Rectal smooth muscle tissue (tissue), 1 donor: ENCODE results near the gene GSDMA.

Experiments
- H3K27ac ChIP-seq: one replicate; pipeline ENCODE4 v1.7.0; 2013; ENCODE audit warnings: low read depth, low read length, inconsistent platforms
- H3K27me3 ChIP-seq: one replicate; pipeline ENCODE4 v1.7.0; 2013; ENCODE audit warnings: low read length; ENCODE audit not compliant: control insufficient read depth, insufficient read depth
- H3K36me3 ChIP-seq: one replicate; pipeline ENCODE4 v1.7.0; 2013; ENCODE audit warnings: low read length; ENCODE audit not compliant: control insufficient read depth, insufficient read depth
- H3K4me1 ChIP-seq: one replicate; pipeline ENCODE4 v1.7.0; 2013; ENCODE audit warnings: low read length; ENCODE audit not compliant: control insufficient read depth, insufficient read depth
- H3K4me3 ChIP-seq: one replicate; pipeline ENCODE4 v1.7.0; 2013; ENCODE audit warnings: low read length
- H3K9ac ChIP-seq: one replicate; pipeline ENCODE4 v1.7.0; 2013; ENCODE audit warnings: low read length

Gene GSDMA

GRCh38 chr17:39972271-39972670, 9.5 kb downstream of the GSDMA start:
- H3K36me3 ChIP-seq = no peaks in the 10 kb centered on the region
- H3K4me3 ChIP-seq = no peak overlapping the region
- H3K27ac ChIP-seq = no peak overlapping the region
- no peak overlapping the region for H3K9ac ChIP-seq
- no peaks in the 10 kb centered on the region for H3K4me1 ChIP-seq
- H3K27me3 ChIP-seq = no peaks in the 10 kb centered on the region

- H3K4me3 ChIP-seq = no peak overlapping the region
Observed at GRCh38 chr17:39973496-39973895, 10.7 kb downstream of the GSDMA start.

DNA sequence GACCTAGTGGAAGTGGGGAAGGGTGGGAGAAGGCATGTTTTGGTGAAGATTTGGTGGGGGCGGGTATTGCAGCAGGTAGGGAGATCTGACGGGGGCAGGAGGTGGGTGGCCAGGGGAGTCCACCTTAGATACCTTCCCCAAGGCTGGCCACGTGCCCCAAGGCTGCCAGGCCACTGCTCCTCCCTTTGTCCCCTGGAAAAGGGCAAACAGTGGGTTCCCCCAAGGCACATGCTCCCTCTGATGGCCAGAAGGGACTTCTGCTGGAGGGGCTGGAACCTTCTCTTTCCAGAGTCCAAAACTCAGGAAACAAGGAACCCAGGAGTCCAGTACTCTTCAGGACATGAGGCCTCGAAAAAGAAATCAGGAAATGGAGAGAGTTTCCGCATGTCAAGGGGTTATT, 11.6 kb downstream of the GSDMA start:
- no peaks in the 10 kb centered on the region for H3K36me3 ChIP-seq
- H3K4me3 ChIP-seq = no peak overlapping the region
- H3K9ac ChIP-seq = no peak overlapping the region
- H3K4me1 ChIP-seq = no peaks in the 10 kb centered on the region
- H3K27me3 ChIP-seq = no peaks in the 10 kb centered on the region
- no peak overlapping the region for H3K27ac ChIP-seq

More at GRCh38 chr17:39973496-39973895, 10.7 kb downstream of the GSDMA start:
- Histone ChIP-seq H3K27me3 (no peaks in the 10 kb centered on the region), H3K4me1 (no peaks in the 10 kb centered on the region), H3K27ac (no peak overlapping the region), H3K36me3 (no peaks in the 10 kb centered on the region), H3K9ac (no peak overlapping the region)

DNA sequence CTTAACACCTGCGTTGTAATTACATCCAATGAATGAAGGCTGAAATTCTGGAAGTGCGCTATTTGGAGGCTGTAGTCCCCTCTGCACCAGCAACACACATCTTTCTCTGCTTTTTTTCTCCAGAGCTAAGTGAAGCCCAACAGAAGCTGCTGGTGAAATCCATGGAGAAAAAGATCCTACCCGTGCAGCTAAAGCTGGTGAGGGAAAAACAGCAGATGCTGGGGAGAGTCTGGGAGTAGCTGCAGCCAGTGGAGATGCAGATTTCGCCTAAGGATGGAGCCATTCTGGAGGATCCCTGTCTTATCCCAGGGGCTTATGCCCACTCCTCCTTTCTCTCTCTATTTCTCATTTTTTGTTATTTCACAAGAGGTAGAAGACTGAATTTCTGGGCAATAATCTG, 13.0 kb downstream of the GSDMA start:
- H3K4me1 ChIP-seq = no peaks in the 10 kb centered on the region
- no peaks in the 10 kb centered on the region for H3K27me3 ChIP-seq
- no peak overlapping the region for H3K9ac ChIP-seq
- no peak overlapping the region for H3K4me3 ChIP-seq
- H3K27ac ChIP-seq = no peak overlapping the region
- no peaks in the 10 kb centered on the region for H3K36me3 ChIP-seq

GRCh38 chr17:39979016-39979670, 16.3 kb downstream of the GSDMA start:
- H3K27ac ChIP-seq = no peak overlapping the region

GRCh38 chr17:39979893-39980350, 17.1 kb downstream of the GSDMA start:
- H3K36me3 ChIP-seq = peaks cover 9% of the 10 kb centered on the region
- H3K27me3 ChIP-seq = no peaks in the 10 kb centered on the region
- peak overlapping the region; percentile 94 for H3K4me3 ChIP-seq
- H3K9ac ChIP-seq = peak overlapping the region; percentile 81
- H3K4me1 ChIP-seq = peaks cover 13% of the 10 kb centered on the region
- peak overlapping the region; percentile 78 for H3K27ac ChIP-seq

More at GRCh38 chr17:39979016-39979670, 16.3 kb downstream of the GSDMA start:
- Histone ChIP-seq H3K36me3 (peaks cover 1% of the 10 kb centered on the region), H3K27me3 (no peaks in the 10 kb centered on the region), H3K4me3 (no peak overlapping the region), H3K9ac (no peak overlapping the region), H3K4me1 (peaks cover 13% of the 10 kb centered on the region)

GRCh38 chr17:39980351-39981206, 17.8 kb downstream of the GSDMA start, which contains the start of gene PSMD3:
Gene PSMD3 (plus strand): TSS chr17:39980807. CDS start chr17:39980971, 164 bp downstream.
- peak within 1 kb of the TSS; percentile 96 for H3K9ac ChIP-seq
- peak within 1 kb of the TSS; percentile 94 for H3K4me3 ChIP-seq
- H3K27ac ChIP-seq = peak within 1 kb of the TSS; percentile 95
- no peaks in the 10 kb centered on the region for H3K27me3 ChIP-seq
- peaks cover 15% of the 10 kb centered on the region for H3K36me3 ChIP-seq
- peaks cover 13% of the 10 kb centered on the region for H3K4me1 ChIP-seq

- Histone ChIP-seq H3K27ac (peak overlapping the region; percentile 95), H3K36me3 (peaks cover 20% of the 10 kb centered on the region), H3K4me3 (peak overlapping the region; percentile 94), H3K9ac (peak overlapping the region; percentile 96), H3K4me1 (peaks cover 13% of the 10 kb centered on the region), H3K27me3 (no peaks in the 10 kb centered on the region)
Observed at GRCh38 chr17:39981207-39981741, 18.5 kb downstream of the GSDMA start.

- Histone ChIP-seq H3K9ac (no peak overlapping the region), H3K27ac (no peak overlapping the region), H3K4me3 (peak overlapping the region; percentile 94), H3K27me3 (no peaks in the 10 kb centered on the region), H3K36me3 (peaks cover 26% of the 10 kb centered on the region), H3K4me1 (peaks cover 13% of the 10 kb centered on the region)
Observed at GRCh38 chr17:39981766-39982375, 19.1 kb downstream of the GSDMA start.

GRCh38 chr17:39988206-39988810, 25.5 kb downstream of the GSDMA start:
- no peak overlapping the region for H3K4me3 ChIP-seq
- no peaks in the 10 kb centered on the region for H3K4me1 ChIP-seq
- no peaks in the 10 kb centered on the region for H3K27me3 ChIP-seq
- H3K27ac ChIP-seq = no peak overlapping the region
- no peak overlapping the region for H3K9ac ChIP-seq
- peaks cover 81% of the 10 kb centered on the region for H3K36me3 ChIP-seq

GRCh38 chr17:39994448-39994847, 31.6 kb downstream of the GSDMA start:
- no peak overlapping the region for H3K4me3 ChIP-seq
- no peak overlapping the region for H3K9ac ChIP-seq
- peaks cover 70% of the 10 kb centered on the region for H3K36me3 ChIP-seq
- H3K27ac ChIP-seq = no peak overlapping the region
- H3K4me1 ChIP-seq = no peaks in the 10 kb centered on the region
- H3K27me3 ChIP-seq = no peaks in the 10 kb centered on the region

DNA sequence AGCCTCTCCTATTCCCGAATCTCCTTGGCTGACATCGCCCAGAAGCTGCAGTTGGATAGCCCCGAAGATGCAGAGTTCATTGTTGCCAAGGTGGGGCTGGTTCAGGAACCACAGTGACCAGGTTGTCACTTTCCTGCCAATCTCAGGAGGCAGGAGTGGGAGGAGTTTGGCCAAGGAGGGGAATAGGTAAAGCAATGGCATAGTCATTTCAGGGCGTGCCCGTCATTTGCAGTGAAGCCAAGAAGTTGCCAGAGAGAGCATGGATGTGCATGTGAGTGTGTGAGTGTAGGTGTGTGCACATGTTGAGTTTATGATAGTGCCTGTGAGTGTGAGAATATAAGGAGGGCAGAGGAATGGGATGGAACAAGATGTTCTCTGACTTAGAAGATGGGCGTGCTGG, 32.6 kb downstream of the GSDMA start:
- peaks cover 61% of the 10 kb centered on the region for H3K36me3 ChIP-seq
- no peaks in the 10 kb centered on the region for H3K4me1 ChIP-seq
- H3K27ac ChIP-seq = no peak overlapping the region
- H3K9ac ChIP-seq = no peak overlapping the region
- H3K27me3 ChIP-seq = no peaks in the 10 kb centered on the region
- no peak overlapping the region for H3K4me3 ChIP-seq
